GM18909 (cell line): Measurements from ENCODE around the gene C1QL3.
A peak's percentile ranks its signal among the peaks of the same experiment; 100 is the strongest.

Source experiments
- ATAC-seq: cut with Tn5 transposase; IDR thresholded peaks from one replicate; pipeline ENCODE4 v1.9.1; 2021; ENCODE audit warnings: mild to moderate bottlenecking; ENCODE audit not compliant: unreplicated experiment, poor library complexity

Gene C1QL3

GRCh38 chr10:16521311-16522016 lies at the start of gene C1QL3:
C1QL3 (minus strand) TSS chr10:16521879; CDS start chr10:16521065, 814 bp downstream.
- peak; percentile 47 for ATAC-seq

GRCh38 chr10:16570731-16571130 lies 49.1 kb upstream of the C1QL3 start:
- ATAC-seq = peak; percentile 95

- no peak for ATAC-seq
These were observed 44.6 kb upstream of the C1QL3 start for GRCh38 chr10:16566202-16566805.

GRCh38 chr10:16565604-16566003 lies 43.9 kb upstream of the C1QL3 start:
- no peak for ATAC-seq

GRCh38 chr10:16562891-16563290 lies 41.2 kb upstream of the C1QL3 start:
- no peak for ATAC-seq

- ATAC-seq = no peak
These were observed 37.6 kb upstream of the C1QL3 start for GRCh38 chr10:16559236-16559773.

GRCh38 chr10:16547973-16548372 lies 26.3 kb upstream of the C1QL3 start:
- no peak for ATAC-seq

GRCh38 chr10:16545116-16545736 lies 23.5 kb upstream of the C1QL3 start:
- ATAC-seq = peak; percentile 82

- no peak for ATAC-seq
These were observed 22.9 kb upstream of the C1QL3 start for GRCh38 chr10:16544591-16544990.

GRCh38 chr10:16544099-16544498 lies 22.4 kb upstream of the C1QL3 start:
- ATAC-seq = no peak

GRCh38 chr10:16536155-16536554 lies 14.5 kb upstream of the C1QL3 start:
- ATAC-seq = no peak

GRCh38 chr10:16529853-16530252 lies 8.2 kb upstream of the C1QL3 start:
- ATAC-seq = no peak

- ATAC-seq = no peak
These were observed 5.8 kb upstream of the C1QL3 start for GRCh38 chr10:16527452-16527851.

GRCh38 chr10:16520900-16521299 lies 779 bp downstream of the C1QL3 start:
- peak; percentile 63 for ATAC-seq

- peak; percentile 33 for ATAC-seq
These were observed 1.5 kb downstream of the C1QL3 start for GRCh38 chr10:16519908-16520861.

GRCh38 chr10:16519250-16519907 lies 2.3 kb downstream of the C1QL3 start:
- ATAC-seq = no peak

GRCh38 chr10:16518822-16519221 lies 2.9 kb downstream of the C1QL3 start:
- no peak for ATAC-seq

- no peak for ATAC-seq
These were observed 10.8 kb downstream of the C1QL3 start for GRCh38 chr10:16510843-16511242.

- no peak for ATAC-seq
These were observed 11.7 kb downstream of the C1QL3 start for GRCh38 chr10:16509996-16510395.

- ATAC-seq = no peak
These were observed 16.5 kb downstream of the C1QL3 start for GRCh38 chr10:16505161-16505560.
